HL-60 (cell line): ENCODE measurements around the gene NRP2.

Experiments
- CTCF ChIP-seq: IDR thresholded peaks from one replicate; pipeline ENCODE4 v1.5.1; 2011; ENCODE audit warnings: low read length, control low read depth, inconsistent platforms; ENCODE audit not compliant: insufficient read depth
- GABPA ChIP-seq: IDR thresholded peaks from 2 replicates; pipeline ENCODE4 v1.6.1; 2012; ENCODE audit warnings: low read depth
- POLR2AphosphoS5 ChIP-seq: IDR thresholded peaks from 2 replicates; pipeline ENCODE4 v1.6.1; 2012; ENCODE audit warnings: low read depth
- REST ChIP-seq: IDR thresholded peaks from 2 replicates; pipeline ENCODE4 v1.6.1; 2012; ENCODE audit warnings: low read depth; ENCODE audit not compliant: insufficient replicate concordance
- SPI1 ChIP-seq: IDR thresholded peaks from 2 replicates; pipeline ENCODE4 v1.6.1; 2012; ENCODE audit warnings: low read depth, mild to moderate bottlenecking, borderline replicate concordance

GRCh38 chr2:205738117-205738968 is 56.0 kb downstream of the NRP2 start:
- no peak for TF ChIP-seq CTCF
- TF ChIP-seq POLR2AphosphoS5: no peak
- no peak for TF ChIP-seq REST
- TF ChIP-seq GABPA: no peak
- no peak for TF ChIP-seq SPI1
